Mammary epithelial cell (primary cell): ENCODE data around the gene CCDC85A.

Source experiments
- CTCF ChIP-seq, 2 donors: IDR thresholded peaks in 1 of 2; conservative IDR thresholded peaks in 1 of 2; 2 replicates each; pipeline ENCODE4 v1.5.1; 2011 to 2012; ENCODE audit warnings: inconsistent platforms in 2 of 2, low read length in 2 of 2, mild to moderate bottlenecking in 2 of 2, control low read depth in 1 of 2, low read depth in 1 of 2; ENCODE audit not compliant: insufficient read depth in 1 of 2; ENCODE audit errors: extremely low read depth in 1 of 2
- EZH2 ChIP-seq: IDR thresholded peaks from 2 replicates; pipeline ENCODE4 v1.6.1; 2012; ENCODE audit warnings: low read length, inconsistent platforms, borderline replicate concordance

GRCh38 chr2:56231361-56231760, 47.6 kb downstream of the CCDC85A start:
- no peak for TF ChIP-seq EZH2
- no peak for TF ChIP-seq CTCF (conservative IDR thresholded peaks at IDR 0.05 in 1 of 2, IDR thresholded peaks at IDR 0.05 in 1 of 2; ENCODE audit: extremely low read depth in 1 of 2, insufficient read depth in 1 of 2, low read depth in 1 of 2, low read length in 2 of 2)
